Inflammatory macrophage treated with lipopolysaccharide for 4 hours (primary cell): ENCODE data around the gene CSTF3.
A peak's percentile ranks its signal among the peaks of the same experiment; 100 is the strongest.
"Not testable (repeated sequence)": the region's sequence is repeated elsewhere in the genome, so short reads cannot be mapped to it uniquely, and the experiment has no call there.

Source experiments
- DNase-seq: peaks from one replicate; pipeline ENCODE4 v3.0.0-alpha.2; 2020

Gene CSTF3

DNA sequence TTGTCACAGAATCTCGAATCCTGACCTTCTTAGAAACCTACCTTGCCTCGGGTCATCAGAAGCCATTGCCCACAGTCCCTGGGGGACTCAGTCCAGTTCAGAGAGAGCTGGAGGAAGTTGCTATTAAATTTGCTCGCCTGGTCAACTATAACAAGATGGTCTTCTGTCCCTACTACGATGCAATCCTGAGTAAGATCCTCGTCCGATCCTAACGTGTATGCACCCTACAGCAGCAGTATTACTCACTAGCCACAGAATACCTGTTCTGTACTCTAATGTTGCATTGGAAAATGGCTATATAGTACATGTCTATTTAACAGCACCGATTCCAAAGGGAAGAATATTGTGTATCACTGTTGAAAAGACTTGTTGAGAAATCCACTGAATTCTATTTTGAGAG, 88.8 kb downstream of the CSTF3 start:
- DNase-seq = no peak

DNA sequence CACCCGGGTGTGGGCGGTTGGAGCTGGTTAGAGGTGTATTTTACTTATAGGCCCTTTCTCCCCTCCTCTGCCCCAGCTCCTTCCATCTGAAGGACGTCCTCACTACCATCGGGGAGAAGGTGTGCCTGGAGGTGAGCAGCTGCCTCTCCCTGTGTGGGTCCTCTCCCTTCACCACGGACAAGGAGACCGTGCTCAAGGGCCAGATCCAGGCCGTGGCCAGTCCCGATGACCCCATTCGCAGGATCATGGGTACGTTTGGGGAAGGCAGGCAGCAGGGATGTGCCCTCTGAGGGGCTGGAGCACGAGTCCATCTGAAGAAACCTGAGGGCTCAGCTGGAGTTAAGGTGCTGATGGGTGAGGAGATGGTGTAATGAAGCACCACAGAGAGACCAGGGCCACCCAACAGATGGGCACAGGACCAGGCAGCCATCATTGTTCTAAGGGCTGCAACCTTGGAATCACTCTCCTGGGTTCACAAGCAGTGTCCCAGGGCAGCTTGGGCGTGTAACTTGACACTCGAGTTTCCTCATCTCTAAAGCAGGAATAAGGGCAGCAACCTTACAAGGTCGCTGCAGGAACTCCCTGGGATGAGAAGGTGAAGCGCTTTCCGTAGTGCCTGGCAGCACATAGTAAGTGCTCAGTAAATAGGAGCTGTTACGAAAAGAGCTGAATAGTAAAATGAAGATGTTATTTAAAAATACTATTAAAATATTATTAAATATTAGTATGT, 92.5 kb downstream of the CSTF3 start:
- DNase-seq = no peak

DNA sequence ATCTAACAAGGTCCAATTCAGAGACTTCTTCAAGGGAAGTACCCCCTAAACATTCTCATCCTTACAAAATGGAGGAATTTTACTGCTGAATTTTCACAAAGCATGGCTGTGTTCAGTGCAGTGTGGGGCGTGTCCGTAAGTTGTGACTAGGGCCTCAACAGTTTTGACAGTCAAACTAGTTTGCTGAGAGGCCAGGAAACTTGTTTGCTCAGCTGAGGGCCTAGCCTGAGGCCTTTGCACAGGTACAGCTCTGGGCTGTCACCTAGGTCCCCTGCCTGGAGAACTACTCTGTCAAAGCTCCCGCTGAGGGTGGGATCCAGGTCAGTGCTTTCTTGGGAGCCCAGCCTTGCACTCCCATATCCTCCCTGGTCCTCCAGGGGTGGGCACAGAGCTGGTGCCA, 94.0 kb downstream of the CSTF3 start:
- DNase-seq = no peak

DNA sequence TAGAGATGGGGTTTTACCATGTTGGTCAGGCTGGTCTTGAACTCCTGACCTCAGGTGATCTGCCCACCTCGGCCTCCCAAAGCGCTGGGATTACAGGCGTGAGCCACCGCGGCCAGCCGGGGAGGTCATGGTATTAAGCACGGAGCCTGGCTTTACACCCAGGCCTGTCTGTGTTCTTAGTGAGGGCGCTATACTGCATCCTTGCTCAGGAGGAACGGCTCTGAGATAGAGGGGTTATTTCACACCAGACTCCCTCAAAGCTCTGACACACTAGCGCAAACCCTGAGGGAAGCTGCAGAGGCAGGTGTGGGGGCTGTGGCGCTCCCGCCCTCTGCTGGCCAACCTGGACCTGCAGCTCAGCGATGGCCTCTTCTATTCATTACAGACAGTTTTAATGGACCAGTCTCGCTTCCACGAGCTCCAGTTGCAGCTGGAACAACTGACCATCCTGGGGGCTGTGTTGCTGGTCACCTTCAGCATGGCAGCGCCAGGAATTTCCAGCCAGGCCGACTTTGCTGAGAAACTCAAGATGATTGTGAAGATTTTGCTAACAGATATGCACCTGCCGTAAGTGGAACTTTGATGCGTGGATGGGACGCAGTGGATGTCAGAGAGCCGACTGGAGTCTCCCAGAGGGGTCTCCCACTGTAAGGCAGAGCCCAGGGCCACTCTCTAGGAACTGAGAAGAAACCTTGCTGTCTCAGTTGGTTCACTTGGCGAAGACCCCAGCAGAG, 95.7 kb downstream of the CSTF3 start:
- peak; percentile 48 for DNase-seq

DNA sequence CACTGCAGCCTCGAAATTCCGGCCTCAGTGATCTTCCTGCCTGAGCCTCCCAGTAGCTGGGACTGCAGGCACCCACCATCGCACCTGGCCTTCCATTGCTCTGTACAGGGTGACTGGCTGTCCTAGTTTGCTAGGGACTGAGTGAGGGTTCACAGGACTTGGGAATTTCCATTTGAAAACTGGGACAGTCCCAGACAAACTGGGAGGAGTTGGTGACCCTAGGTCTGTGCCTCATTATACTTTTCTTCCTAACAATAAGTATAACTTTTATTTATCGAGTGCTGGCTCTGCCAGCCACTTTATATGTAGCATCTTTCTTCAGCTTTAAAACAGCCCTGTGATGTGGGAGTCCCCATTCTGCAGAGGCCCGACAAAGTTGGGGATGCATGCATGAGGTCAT, 96.4 kb downstream of the CSTF3 start:
- peak; percentile 1 for DNase-seq

DNA sequence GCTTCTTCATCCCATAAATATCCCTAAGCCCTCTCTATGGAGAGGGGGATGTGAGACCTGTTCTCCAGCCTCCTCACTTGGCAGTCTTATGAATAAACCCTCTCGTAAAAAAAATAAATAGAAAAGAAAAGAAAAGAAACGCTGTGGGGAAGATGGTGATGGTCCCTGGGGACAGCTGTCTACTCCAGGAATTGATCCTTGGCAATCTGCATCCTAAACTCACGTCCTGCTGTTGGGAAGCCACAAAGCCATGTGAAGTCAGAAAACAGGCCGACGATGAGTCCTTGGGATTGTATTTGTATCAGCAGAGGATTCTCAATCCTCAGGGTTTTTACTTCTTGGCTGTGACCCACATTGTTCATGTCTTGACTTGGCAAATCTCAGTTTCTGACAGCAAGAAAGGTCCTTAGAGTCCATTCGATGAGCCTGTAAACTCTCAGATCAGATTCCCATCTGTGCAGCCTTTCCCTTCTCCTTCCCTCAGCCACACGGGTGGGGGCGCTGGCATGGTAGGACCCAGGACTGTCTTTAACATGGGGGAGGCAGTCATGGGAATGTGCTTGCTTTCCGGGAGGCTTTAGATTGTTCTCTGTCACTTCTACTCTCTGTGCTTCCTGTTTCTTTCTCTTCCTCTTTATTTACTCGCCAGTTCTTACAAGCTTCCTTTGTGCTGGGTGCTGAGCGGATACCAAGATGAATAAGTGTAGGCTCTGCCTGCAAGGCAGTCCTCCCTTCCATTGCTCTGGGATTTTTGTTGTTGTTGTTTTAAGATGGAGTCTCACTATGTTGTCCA, 97.1 kb downstream of the CSTF3 start:
- peak; percentile 67 for DNase-seq

DNA sequence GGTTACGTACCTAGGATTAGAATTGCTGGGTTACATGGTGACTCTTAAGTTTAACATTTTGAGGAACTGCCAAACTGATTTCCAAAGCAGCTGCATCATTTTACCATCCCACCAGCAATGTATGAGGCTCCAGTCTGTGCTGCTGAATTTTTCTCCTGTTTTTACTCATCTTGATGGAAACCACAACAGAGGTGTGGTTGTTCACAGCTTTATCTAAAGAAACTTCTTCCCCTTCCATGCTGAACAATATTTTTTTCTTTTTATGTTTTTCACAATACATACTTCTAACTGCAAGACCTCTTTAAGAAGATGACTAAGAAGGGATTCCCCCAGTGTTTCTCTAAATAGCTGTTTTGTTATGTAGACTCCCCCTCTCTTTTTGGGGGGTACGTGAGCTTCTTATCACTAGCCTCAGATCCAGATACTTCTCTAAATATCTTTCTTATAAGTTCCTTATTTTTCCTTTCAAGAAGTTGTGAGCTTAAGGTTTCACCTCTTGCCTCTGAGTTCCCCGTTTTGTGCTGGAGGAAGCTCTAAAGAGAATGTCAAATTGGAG, 97.9 kb downstream of the CSTF3 start:
- DNase-seq = peak; percentile 69

DNA sequence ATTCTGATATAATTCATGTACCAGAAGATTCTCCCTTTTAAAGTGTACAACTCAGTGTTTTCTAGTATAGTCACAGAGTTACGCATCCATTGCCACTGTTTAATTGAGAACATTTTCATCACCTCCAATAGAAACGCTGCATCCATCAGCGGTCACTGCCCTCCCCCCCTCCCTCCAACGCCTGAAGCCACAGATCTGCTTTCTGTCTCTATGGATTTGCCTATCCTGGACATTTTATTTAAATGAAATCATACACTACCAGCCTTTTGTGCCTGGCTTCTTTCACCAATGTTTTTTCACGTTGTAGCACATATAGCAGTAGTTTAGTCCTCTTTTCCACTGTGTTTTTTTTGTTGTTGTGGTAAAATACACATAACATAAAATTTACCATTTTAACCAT, 99.1 kb downstream of the CSTF3 start:
- no peak for DNase-seq

DNA sequence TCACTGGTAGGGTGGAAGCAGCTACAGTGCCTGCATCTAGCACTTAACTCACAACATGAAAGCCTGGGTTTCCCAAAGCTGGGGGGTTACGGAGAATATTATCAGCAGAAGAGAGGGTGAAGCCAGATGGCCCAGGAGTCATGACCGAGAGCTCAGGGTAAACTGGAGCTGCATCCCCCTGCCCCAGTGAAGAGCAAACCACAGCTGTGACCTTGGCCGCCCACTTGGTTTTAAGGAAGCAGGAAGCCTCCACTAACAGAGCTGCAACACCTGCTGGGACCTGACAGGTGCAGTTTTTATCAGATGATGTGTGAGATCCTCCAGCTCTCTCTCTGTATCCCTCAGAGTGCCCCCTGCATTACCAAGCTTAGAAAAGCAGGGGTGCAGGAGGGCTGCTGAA, 101.0 kb downstream of the CSTF3 start:
- DNase-seq = no peak

DNA sequence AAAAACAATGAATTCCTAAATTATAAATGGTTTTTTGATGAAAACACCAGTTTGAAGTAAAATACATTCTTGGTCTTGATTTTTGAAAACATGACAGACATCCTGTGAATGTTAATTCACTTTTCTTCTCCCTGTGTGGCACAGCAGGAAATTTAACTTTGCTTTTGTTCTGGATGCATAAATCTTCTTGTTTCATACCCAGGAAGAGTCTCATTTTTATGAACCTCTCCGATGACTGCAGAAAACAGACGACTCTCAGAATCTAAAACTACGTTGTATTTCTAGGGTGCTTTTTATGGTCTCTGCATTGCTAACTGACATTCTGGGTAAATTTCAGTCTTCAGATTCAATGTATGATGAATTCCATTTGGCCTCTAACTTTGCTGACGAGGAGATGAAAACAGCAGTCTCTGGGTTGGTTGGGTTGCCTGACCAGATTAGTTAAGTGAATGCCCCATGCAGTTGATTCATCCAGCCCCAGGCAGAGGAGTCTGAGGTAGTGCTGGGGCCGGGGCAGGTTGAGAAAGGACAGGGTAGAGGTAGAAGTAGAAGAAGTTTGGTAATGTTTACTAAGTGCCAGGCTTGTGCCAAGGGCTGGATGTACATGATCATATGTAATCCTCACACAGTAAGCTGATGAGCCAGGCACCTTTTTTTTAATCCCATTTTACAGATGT, 101.8 kb downstream of the CSTF3 start:
- DNase-seq = no peak

DNA sequence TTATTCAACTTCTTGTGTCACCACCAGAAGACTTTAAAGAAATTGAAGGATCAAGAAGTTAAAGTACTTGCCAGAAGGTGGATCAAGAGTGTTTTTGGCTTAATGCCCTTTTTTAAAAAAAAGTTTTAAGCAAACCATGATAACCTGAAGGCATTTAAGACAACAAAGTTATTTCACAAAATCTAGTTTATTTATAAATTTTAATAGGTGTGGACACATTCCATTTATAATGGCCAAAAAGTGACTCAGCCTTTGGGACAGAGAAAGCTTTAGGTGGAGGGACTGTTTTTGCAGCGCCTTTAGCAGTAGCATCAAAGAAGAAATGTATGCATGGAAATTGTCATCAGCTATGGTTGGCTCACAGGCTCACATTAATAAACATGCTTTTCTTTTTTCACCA, 104.0 kb downstream of the CSTF3 start:
- no peak for DNase-seq

DNA sequence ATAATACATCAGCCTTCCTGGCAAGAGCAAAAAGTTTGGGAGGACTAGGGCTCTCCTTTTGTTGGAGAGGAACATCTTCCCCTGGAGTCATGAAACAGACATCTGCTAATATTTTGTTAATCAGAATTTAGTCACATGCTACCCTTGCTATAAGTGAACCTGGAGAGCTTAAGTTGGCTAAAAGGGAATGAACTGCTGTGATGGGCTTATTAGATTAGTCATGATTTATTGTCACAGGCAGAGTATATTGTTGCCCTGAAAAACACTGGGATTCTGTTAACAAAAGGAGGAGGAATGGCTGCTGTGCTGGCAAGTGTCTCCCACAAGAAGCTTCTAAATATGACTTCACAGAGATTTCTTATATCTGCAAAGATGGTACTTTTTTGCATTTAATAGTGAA, 105.9 kb downstream of the CSTF3 start:
- no peak for DNase-seq

DNA sequence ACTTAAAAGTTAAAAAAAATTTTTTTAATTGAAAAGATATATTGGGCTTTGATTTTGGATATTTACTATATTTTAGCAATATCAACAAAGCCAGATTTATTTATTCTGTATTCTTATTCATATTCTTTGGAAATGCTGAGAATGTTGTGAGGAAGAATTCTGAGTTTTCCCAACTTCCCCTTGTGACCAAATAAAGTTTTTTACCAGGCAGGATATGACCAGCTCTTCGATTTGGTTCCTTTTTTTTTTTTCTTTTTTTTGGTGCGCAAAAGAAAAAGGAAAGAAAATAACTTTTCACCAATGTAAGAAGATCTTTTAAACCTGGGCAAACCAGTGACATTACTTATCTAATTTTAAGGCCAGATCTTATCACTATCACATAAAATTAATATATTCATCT, 109.0 kb downstream of the CSTF3 start:
- DNase-seq = peak; percentile 71

DNA sequence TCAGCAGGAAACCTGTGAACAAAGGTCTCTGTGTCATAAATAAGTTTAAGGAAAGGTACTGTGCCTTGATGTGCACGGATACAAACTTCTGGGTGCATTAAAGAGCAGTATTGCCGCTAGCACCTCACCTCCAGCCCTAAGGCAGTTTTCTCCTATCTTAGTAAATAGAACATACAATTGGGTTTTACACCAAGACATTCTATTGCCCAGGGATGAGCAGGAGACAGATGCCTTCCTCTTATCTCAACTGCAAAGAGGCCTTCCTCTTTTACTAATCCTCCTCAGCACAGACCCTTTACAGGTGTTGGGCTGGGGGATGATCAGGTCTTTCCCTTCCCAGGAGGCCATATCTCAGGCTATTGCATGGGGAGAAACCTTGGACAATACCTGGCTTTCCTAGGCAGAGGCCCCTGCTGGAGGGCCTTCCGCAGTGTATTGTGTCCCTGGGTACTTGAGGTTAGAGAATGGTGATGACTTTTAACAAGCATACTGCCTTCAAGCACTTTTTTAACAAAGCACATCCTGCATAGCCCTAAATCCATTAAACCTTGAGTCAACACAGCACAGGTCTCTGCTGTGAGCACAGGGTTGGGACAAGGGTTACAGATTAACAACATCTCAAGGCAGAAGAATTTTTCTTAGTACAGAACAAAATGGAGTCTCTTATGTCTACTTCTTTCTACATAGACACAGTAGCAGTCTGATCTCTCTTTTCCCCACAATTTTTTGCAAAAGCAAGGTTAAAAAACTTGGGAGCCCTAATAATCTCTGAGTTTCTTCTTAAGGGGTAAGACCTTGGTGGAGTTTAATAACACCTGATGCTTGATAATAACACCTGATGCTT, 111.5 kb downstream of the CSTF3 start:
- not testable (repeated sequence) for DNase-seq

DNA sequence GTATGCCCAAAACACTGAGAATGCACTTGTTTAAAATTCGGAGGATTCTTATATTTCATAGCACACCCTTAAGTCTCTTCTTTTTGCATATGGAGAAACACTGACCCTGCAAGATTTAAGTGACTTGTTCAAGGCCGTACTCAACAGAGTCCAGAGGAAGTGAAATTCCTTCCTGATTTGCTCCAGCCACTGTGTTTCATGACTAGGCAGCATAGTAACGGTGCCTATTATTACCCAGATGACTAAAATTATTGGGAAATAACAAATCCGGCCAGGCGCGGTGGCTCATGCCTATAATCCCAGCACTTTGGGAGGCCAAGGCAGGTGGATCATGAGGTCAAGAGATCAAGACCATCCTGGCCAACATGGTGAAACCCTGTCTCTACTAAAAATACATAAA, 112.6 kb downstream of the CSTF3 start:
- peak; percentile 93 for DNase-seq

DNA sequence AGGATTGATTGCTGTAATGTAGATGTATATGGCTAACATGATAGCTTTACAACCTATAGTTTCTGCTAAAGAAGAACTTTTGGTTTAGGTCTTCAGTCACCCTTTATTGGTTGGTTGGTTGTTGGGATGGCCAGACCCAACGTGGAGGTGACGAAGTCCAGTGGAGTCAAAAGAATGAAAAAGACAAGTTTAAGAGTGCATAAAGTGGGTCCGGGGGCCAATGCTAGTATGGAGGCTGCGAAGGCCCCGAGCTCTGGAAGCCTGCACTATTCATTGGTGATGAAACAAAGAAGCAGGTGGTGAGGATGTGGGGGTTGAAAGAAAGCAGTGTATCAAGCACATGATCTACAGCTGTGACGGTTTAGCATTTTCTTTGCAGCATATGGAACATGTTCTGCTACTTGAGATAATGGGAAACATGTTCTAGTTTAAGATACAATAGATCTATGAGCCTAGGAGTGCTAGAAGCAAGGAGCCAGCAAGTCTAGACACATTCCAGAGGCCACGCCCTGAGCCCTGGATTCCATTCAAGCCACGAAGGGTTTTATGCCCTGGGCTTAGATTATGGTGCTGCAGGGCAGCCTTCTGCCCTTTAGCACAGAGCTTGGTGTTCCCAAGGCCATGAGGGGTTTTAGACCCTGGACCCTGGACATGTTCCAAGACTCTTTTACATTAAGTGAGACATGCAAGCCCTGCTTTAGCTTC, 115.6 kb downstream of the CSTF3 start:
- no peak for DNase-seq

DNA sequence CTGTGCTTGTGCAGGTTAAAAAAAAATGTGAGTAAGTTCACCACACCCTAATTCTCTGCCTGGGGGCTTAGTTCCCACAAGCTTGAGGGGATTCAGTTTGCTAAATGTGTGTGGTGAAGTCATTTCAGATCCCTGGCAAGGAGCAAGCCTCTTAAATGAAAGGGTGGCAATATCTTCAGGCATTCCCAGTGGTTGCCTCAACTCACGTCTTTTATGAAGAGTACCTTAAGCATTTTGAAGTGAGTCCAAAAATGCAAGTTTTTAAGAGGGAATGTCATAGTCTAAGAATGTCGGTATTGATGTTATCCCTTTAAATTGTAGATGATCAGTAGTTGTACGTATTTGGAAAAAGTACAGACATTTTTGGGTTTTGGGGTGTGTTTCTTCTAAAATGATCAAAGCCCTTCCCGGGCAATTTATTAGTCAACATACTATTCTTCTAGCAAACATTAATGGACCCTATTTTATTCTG, 117.0 kb downstream of the CSTF3 start:
- no peak for DNase-seq

DNA sequence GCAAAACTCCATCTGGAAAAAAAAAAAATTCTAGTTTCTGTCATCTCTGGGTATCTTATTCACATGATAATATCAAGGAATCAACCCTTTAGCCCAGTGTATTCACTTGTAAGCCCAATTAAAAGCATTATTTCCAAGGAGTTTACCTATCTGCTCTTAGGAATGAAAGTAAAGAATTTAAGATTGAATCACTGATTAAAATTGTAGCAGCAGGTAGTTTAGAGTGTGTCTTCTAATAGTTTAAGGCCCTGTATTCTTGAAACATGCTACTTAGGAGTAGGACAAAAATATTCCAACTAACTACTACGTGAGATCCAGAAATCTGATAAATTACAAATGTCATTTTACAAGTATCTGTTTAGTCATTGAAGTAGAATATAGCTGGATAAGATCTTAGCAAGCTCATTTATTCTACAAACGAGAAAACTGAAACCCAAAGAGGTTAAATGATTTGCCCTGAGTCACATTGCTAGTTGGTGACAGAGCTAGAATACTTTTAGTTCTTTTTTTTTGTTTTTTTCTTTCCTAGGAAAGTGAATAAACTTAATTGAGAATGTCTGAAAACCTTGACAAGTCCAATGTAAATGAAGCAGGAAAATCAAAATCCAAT, 118.0 kb downstream of the CSTF3 start:
- DNase-seq = no peak

DNA sequence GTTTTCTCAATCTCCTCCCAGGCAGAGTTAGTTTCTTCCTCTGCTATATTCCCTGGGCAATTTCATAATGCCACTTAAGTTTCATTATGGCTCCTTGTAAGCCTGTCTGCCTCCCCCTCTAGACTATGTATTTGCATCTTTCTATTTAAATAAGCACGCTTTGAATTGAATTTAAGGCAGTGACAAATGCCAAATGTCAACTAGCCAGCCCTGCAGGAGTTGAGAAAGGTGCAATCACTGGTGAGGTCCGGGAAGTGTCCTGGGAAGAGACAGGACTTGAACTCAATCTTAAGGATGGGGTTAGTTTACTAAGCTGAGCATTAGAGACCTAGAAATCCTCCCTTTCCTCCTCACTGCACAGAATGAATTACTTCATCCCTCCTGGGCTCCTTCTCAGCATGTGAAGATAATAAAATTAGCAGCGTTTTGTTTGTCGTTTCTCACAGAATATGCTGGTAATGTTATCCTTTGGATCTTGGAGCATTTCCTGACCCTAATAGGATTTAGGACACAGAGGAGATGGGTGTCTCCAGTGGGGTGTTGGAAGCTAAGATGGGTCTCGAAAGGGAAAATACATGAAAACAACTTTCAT, 120.3 kb downstream of the CSTF3 start:
- peak; percentile 25 for DNase-seq
